ENCODE measurements around the gene SNORC. TPM values are rescaled to one million over a fixed set of nuclear protein-coding genes. Genes with fewer than 3 reads are reported as not detected.

The SNORC gene
- total RNA-seq, 1 donor from 2014 or later, result 5.0 TPM

DNA sequence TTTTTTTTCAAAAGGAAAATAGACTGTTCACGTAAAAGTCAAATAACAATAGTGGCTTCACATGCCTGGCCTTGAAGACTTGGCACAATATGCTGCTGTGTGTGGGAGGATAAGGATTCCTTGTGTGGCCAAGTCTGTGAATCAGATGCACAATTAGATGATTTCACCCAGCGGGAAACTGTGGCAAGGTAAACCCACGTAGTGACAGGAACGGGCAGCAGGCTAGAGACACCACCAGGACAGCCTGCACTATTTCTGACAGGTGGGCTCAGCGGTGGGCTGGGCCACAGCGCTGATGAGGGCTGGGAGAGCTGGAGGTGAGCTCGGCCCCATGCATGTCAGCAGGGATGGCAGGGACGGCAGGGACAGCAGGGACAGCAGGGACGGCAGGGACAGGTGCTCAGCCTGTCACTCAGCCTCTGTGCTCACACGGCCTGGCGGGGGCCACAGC lies 21.6 kb downstream of the SNORC start:
- TF ChIP-seq, protein P1, sequence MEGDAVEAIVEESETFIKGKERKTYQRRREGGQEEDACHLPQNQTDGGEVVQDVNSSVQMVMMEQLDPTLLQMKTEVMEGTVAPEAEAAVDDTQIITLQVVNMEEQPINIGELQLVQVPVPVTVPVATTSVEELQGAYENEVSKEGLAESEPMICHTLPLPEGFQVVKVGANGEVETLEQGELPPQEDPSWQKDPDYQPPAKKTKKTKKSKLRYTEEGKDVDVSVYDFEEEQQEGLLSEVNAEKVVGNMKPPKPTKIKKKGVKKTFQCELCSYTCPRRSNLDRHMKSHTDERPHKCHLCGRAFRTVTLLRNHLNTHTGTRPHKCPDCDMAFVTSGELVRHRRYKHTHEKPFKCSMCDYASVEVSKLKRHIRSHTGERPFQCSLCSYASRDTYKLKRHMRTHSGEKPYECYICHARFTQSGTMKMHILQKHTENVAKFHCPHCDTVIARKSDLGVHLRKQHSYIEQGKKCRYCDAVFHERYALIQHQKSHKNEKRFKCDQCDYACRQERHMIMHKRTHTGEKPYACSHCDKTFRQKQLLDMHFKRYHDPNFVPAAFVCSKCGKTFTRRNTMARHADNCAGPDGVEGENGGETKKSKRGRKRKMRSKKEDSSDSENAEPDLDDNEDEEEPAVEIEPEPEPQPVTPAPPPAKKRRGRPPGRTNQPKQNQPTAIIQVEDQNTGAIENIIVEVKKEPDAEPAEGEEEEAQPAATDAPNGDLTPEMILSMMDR (conservative IDR thresholded peaks at IDR 0.05; ENCODE audit: low read depth, low read length), result no peak
- no peak overlapping the region for H3K4me3 ChIP-seq (ENCODE audit: low read depth, low read length)
- DNase-seq (ENCODE audit: low read depth), result no peak

DNA sequence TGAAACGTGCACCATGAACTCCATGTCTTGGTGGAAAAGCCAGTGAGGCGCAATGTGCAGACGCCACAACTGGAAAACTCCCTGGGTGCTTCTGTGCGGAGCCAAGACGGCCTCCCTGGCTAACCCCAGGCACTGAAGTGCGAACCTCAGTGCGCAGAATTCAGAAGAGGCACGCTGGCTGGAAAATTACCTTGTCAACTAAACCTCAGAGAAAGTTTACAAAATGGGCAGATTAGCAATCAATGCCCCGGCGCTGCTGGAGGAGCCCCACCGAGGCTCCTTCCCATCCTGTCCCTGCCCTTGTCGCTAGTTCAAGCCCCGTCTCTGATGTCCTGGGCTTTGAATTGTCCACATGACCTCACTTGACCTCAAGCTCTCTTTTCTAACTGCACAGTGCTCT lies 22.2 kb downstream of the SNORC start:
- H3K4me3 ChIP-seq (ENCODE audit: low read depth, low read length), result no peak overlapping the region
- TF ChIP-seq, protein P1 (conservative IDR thresholded peaks at IDR 0.05; ENCODE audit: low read depth, low read length), result no peak
- no peak for DNase-seq (ENCODE audit: low read depth)

DNA sequence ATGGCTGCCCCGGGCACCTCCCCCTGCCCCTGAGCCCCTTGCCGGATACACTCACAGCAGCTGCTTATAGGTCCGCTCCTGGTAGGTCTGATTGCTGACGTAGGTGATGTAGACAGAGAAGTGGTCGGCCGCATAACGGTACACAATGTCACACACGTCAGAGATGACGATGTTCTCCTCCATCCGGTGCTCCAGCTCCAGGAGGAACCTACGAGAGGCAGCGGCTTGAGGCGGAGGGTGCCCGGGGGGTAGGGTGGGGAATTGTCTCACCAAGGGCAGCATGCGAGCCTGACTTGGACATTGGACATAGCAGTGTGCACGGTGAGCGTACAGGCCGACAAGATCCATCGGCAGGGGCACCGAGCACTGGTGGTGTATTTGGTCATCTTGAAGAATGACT lies 22.8 kb downstream of the SNORC start:
- H3K4me3 ChIP-seq (ENCODE audit: low read depth, low read length), result no peak overlapping the region
- no peak for DNase-seq (ENCODE audit: low read depth)
- TF ChIP-seq, protein P1 (conservative IDR thresholded peaks at IDR 0.05; ENCODE audit: low read depth, low read length), result no peak

DNA sequence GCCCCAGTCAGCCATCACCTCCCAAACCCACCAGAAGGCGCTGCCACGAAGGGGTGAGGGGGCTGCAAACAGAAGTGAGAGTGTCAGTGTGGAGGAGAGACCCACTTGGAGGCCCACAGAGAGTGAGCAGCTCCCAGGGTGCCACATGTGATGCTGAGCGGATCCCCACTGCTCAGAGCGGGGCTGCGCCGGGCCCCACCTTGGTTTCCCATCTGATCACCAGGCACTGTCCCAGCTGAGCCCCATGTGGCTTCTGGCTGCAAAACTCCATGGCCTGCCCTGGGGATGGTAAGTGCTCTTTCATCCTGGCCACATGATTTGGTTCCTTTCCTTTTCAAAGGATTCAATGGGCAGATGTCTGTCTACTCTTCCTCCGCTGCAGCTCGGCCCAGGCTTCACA lies 23.8 kb downstream of the SNORC start:
- DNase-seq (ENCODE audit: low read depth), result no peak
- TF ChIP-seq, protein P1 (conservative IDR thresholded peaks at IDR 0.05; ENCODE audit: low read depth, low read length), result no peak
- no peak overlapping the region for H3K4me3 ChIP-seq (ENCODE audit: low read depth, low read length)

DNA sequence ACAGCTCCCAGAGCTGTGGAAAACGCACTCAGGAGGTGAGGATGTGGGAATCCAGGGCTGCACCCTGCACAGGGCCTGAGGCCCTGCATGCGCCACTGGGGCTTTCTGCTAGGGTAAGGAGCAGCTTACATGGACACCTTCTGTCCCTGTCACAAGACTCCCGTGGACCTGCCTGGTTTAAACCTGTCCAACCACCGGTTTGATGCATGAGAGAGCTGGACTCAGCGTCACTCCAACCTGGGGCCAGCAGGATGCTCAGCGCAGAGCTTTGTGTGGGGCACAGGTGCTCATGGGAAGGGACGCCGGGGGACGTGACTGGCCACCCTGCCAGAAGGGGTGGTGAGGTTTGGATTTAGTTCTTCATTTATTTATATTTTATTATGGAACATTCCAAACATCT lies 24.2 kb downstream of the SNORC start:
- no peak for DNase-seq (ENCODE audit: low read depth)
- no peak overlapping the region for H3K4me3 ChIP-seq (ENCODE audit: low read depth, low read length)
- TF ChIP-seq, protein P1 (conservative IDR thresholded peaks at IDR 0.05; ENCODE audit: low read depth, low read length), result no peak

DNA sequence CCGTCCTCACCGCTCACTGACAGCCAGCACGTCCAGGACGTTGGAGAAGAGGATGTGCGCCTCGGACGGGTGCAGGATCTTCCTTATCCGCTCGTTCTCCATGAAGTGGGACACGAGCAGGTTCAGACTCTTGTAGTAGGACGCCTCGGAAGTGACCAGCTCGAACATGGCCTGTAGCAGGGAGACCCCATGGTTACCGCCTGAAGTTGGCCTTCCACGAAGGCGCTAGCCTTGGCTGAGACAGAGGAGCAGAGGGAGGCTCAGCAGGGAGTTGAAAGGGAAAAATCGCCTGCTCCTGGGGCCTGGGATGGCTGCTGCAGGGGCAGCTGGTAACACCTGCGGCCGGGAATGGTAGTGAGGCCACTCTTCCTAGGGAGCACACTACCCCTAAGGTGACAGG lies 24.7 kb downstream of the SNORC start:
- no peak for DNase-seq (ENCODE audit: low read depth)
- TF ChIP-seq, protein P1 (conservative IDR thresholded peaks at IDR 0.05; ENCODE audit: low read depth, low read length), result no peak
- H3K4me3 ChIP-seq (ENCODE audit: low read depth, low read length), result no peak overlapping the region

DNA sequence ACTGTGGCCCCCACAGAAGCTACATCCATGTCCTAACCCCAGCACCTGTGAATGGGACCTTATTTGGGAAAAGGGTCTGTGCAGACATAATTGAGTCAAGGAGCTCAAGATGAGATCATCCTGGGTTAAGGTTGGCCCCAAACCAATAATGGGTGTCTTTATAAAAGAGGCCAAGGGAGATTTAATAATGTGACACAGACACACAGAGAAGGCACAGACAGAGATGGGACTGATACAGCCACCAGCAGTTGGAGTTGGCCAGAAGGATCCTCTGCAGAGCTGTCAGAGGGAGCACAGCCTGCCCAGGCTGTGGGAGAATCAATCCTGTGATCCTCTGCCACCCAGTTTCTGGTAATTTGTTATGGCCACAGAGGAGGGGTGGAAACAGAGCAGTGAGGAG lies 26.0 kb downstream of the SNORC start:
- TF ChIP-seq, protein P1 (conservative IDR thresholded peaks at IDR 0.05; ENCODE audit: low read depth, low read length), result no peak
- H3K4me3 ChIP-seq (ENCODE audit: low read depth, low read length), result no peak overlapping the region
- DNase-seq (ENCODE audit: low read depth), result no peak
